Large intestine (tissue), 3 donors: ENCODE measurements around the gene ABHD8. TPM values are rescaled to one million over a fixed set of nuclear protein-coding genes. Genes with fewer than 3 reads are reported as not detected.

Source experiments
- DNase-seq, 2 donors: peaks; one replicate each; pipeline versions ENCODE4 v3.0.0 to v3.0.0-alpha.2; 2013
- H3K27ac ChIP-seq: one replicate; pipeline ENCODE4 v1.5.1; 2013; ENCODE audit warnings: low read length
- H3K27me3 ChIP-seq: 2 replicates; pipeline ENCODE4 v1.6.1; 2013; ENCODE audit warnings: low read length; ENCODE audit not compliant: control insufficient read depth, insufficient read depth
- H3K36me3 ChIP-seq: 2 replicates; pipeline ENCODE4 v1.6.1; 2013; ENCODE audit warnings: low read length; ENCODE audit not compliant: control insufficient read depth, insufficient read depth
- H3K4me1 ChIP-seq: one replicate; pipeline ENCODE4 v1.6.1; 2013; ENCODE audit warnings: low read length; ENCODE audit not compliant: control insufficient read depth, insufficient read depth
- H3K4me3 ChIP-seq: one replicate; pipeline ENCODE4 v1.5.1; 2013; ENCODE audit warnings: low read length
- H3K9me3 ChIP-seq: one replicate; pipeline ENCODE4 v1.6.1; 2013; ENCODE audit warnings: mild to moderate bottlenecking, low read depth, low read length, moderate library complexity; ENCODE audit not compliant: control insufficient read depth
- WGBS: methylation state at CpG from one replicate; pipeline ENCODE4 v1.1.5; 2013; ENCODE audit warnings: low lambda C conversion rate; ENCODE audit not compliant: insufficient coverage; 5-methylcytosine and 5-hydroxymethylcytosine counted together
- polyA plus RNA-seq: library from polyadenylated mRNA; unstranded; fragments of 120-200 nt; gene quantifications from one replicate; pipeline ENCODE4 v1.2.1, GENCODE V29; 2013

The ABHD8 gene
- polyA plus RNA-seq, 1 donor = 5.0 TPM

DNA sequence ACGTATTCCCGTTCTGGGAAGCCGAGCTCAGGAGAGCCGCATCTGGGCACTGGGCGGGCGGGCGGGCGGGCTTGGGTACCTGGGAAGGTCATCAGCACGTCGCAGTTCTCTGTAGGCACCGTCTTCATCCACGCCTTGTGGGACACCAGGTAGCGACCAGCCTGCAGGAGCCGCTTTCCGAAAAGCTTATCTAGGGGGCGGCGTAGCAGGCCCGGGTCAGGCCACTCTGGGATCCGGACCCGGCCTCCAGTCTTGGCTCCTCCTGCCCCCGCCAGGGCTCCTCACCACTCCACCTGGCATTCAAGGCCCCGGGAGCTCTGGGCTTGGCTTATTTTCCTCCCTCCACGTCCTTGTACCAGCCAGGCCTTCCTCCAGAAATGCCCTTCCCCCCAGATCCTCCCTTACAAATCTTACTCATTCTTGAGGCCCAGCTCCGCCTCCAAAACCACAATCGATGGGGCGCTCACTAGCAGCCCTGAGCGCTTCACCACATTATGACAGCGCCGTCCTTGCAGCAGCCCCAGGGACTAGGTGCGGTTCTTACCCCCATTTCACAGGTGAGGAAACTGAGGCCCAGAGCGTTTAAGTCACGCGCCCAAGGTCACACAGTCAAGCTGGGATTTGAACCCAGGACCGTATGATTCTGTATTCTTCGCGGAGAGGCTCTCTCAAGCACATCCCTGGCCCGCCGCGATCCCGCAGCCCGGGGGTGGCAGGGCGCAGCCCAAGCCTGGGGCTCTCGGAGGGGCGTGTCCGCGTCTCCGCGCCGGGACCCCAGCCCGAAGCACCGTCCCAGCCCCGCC lies 30.6 kb upstream of the ABHD8 start:
- peaks cover 26% of the 10 kb centered on the region for H3K4me1 ChIP-seq
- 72% methylated on average over 3 of the region's 52 CpGs for WGBS
- DNase-seq = no peak
- H3K9me3 ChIP-seq = peaks cover 25% of the 10 kb centered on the region
- no peak overlapping the region for H3K27ac ChIP-seq
- peak overlapping the region; percentile 50 for H3K4me3 ChIP-seq
- peaks cover 19% of the 10 kb centered on the region for H3K27me3 ChIP-seq
- peaks cover 1% of the 10 kb centered on the region for H3K36me3 ChIP-seq

DNA sequence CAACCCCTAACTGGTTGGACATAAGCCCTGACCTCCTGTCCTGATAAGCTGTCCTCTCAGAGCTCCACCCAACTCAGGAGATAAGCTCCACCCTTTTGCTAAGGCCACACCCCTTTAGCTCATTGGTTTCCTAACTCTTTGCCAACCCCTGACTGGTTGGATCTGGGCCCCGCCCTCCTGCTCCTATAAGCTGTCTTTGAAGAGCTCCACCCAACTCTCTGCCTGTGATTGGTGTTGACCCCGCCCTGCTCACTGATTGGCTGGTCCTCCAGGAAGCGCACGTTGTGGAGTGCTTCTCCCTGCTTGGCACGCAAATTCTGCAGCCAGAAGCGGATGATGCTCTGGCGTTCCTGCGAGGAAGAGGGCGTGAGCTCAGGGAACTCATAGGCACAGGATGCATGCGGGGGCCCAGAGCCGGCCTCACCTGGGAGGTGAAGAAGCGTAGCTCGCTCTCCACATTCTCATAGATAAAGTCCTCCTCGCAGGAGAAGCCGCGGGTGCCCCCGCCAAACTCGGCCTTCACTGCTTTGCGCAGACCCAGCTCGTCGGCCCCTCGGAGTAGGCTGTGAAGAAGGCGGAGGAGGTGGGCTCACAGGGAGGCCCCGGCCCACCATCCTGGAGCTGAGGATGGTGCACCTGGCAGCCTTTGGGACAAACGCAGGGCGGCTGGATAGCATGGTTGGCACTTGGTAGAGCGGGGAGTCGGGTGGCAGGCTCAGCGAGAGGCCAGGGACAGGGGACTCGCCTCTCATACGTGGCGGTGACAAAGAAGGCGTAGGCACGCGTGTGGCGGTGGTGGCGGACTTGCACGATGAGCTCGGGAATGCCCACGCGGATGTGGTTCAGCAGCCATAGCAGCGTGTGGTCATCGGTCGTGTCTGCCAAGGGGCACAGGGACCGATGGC lies 29.7 kb upstream of the ABHD8 start:
- no peak for DNase-seq
- Histone ChIP-seq H3K4me3 (no peak overlapping the region), H3K36me3 (no peaks in the 10 kb centered on the region), H3K27ac (no peak overlapping the region), H3K9me3 (peaks cover 19% of the 10 kb centered on the region), H3K27me3 (peaks cover 20% of the 10 kb centered on the region), H3K4me1 (peaks cover 25% of the 10 kb centered on the region)
- WGBS = 90% methylated on average over 2 of the region's 45 CpGs

DNA sequence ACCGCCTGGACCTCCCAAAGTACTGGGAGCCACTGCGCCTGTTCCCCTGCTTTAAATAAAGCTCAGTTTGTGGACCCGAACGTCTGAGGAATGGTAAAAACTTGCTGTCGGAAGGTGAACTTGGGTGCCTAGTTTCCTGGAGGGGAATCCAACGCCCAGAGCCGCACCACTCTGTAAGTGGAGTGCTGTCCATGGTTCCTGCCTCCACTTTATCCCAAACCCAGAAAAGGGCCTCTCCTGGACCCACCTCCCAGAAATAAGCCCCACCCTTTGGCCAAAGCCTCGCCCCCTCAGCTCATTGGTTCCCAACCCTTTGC lies 29.1 kb upstream of the ABHD8 start:
- H3K4me1 ChIP-seq = peaks cover 24% of the 10 kb centered on the region
- no peak overlapping the region for H3K27ac ChIP-seq
- no peak overlapping the region for H3K4me3 ChIP-seq
- H3K9me3 ChIP-seq = peaks cover 16% of the 10 kb centered on the region
- DNase-seq = no peak
- peaks cover 20% of the 10 kb centered on the region for H3K27me3 ChIP-seq
- no peaks in the 10 kb centered on the region for H3K36me3 ChIP-seq
- no CpG with 5 or more reads among the region's 8 CpGs for WGBS

DNA sequence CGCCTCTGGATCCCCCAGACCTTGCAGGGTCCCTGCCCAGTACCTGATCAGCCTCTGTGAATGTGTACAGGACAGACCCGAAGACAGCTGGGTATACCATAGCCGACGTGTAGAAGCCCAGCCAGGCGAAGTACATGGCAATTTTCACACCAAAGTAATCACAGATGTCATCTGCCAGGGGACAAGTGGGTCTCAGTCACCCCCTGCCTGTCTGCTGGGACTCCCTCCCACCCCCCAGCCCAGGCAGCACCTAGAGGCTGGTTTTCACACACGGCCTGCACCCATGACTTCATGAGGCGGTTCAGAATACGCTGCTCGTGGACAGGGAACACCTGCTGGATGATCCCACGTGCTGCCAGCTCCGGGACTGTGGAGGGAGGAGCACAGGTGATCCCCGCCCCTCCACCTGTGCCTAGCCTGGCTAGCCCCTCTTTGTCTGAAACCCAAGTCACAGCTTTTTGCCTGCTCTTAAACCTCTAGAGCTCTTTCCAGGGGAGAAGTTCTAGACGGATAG lies 27.9 kb upstream of the ABHD8 start:
- H3K27ac ChIP-seq = no peak overlapping the region
- H3K27me3 ChIP-seq = peaks cover 20% of the 10 kb centered on the region
- DNase-seq = no peak
- peaks cover 16% of the 10 kb centered on the region for H3K9me3 ChIP-seq
- no CpG with 5 or more reads among the region's 13 CpGs for WGBS
- H3K4me1 ChIP-seq = peaks cover 21% of the 10 kb centered on the region
- H3K4me3 ChIP-seq = no peak overlapping the region
- no peaks in the 10 kb centered on the region for H3K36me3 ChIP-seq

DNA sequence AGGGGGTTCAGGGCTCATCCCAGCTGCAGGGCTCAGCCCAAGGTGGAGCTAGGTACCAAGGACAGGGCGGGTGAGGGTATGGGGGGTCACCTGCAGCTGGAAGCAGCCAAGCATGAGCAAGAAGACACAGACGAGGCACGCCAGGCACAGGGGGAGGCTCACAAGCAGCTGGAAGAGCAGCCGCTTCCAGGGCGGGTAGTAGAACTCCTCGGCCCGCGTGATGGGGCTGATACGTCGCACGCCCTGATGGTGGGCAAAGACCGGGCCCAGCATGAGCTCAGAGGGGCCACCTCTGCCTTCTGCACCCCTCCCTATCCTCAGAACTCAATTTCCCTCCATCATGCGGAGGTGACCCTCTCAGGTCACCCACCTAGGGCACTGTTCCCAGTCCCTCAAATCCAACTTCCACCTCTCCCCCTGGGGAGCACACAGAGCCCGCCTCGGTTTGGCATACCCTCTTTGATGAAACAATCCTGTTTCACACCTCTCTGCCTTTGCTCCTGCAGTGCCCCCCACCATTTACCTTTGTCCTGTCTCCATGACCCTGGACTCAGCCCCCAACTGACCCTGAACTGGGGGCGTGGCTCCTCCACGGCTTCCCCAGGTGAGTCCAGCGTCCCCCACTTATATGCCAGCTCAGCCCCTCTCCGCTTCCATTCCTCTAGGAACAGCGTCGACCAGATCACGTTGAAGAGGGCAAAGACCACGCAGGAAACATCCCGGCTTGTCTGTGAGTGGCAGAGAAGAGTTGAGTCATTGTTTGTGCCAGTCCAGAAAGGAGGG lies 27.2 kb upstream of the ABHD8 start:
- Histone ChIP-seq H3K4me1 (peaks cover 21% of the 10 kb centered on the region), H3K4me3 (no peak overlapping the region), H3K27ac (no peak overlapping the region), H3K27me3 (peaks cover 20% of the 10 kb centered on the region), H3K9me3 (peaks cover 16% of the 10 kb centered on the region), H3K36me3 (no peaks in the 10 kb centered on the region)
- WGBS = no CpG with 5 or more reads among the region's 24 CpGs
- DNase-seq = no peak

DNA sequence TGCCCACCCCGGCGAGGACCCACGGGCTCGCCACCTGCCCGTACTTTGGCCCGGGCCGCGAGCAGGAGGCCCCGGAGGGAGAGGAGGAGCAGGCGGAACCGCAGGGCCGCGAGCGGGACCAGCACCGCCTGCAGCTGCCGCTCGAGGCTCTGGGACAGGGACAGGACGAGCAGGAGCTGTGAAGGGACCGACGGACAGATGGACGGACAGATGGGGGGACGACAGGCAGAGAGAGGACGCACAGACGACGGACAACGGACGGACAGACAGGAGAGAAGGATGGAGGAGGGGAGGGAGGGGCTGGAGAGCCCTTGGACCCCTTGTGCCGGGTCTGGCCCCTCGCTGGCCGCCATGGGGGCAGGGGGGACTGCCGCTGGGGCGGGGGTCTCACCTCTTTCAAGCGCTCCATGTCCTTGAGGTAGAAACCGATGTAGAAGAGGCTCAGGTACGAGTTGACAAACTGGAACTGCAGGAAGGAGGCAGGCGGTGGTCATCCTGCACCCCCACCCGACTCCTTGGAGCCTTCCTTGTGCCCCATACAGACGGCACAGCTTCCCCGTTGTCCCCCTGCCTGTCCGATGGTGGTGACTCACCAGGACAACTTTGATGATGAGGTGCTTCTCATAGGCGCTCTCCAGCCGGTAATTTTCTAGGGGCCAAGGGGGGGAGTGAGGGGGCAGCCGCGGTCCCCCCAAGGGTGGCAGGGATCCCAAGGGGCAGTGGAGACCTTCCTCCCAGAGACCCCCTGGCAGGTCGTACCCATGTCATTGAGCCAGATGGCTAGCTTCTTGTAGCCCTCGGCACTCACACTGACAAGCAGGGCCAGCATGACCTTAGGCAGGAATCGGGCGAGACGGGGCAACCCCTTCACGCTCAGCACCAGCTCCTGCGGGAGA lies 26.4 kb upstream of the ABHD8 start:
- H3K9me3 ChIP-seq = peaks cover 16% of the 10 kb centered on the region
- H3K27me3 ChIP-seq = peaks cover 20% of the 10 kb centered on the region
- H3K4me3 ChIP-seq = no peak overlapping the region
- no peak overlapping the region for H3K27ac ChIP-seq
- peaks cover 17% of the 10 kb centered on the region for H3K4me1 ChIP-seq
- no CpG with 5 or more reads among the region's 51 CpGs for WGBS
- DNase-seq = no peak
- no peaks in the 10 kb centered on the region for H3K36me3 ChIP-seq

DNA sequence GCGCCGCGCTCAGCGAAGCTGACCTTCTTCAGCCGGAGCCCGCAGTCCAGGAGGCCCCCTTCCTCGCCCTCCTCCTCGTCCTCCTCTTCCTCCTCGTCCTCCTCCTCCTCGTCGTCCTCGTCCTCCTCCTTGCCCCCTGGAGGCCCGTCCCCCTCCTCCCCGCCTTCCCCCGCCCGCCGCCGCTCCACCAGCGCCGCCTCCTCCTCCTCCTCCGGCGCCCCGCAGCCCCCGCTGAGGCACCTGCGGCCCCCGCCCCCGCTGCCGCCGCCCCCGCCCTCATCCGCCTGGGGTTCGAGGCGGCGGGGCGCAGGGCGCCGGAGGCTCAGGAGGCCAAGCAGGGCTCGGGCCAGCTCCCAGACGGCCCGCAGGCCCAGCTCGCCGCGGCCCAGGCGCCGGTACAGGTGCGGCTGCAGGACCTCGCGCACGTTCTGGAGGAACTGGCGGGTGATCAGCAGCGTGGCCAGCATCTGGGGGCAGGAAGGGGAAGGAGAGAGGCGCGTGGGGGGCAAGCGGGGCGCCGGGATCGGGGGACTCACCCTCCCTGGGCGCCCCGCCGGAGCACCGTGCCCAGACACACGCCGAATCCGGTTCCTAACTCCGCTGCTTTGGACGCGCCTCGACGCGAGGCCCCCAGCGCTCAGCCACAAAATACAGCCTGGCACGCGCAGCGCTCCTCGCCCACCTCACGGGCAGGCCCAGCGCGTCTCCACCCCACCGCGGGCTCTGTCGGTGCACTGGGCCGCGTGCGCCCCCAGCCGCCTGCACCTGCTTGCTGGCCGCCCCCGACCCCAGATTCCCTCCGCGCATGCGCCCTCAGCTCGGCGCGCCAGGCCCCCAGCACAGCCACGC lies 25.5 kb upstream of the ABHD8 start:
- Histone ChIP-seq H3K4me1 (peaks cover 13% of the 10 kb centered on the region), H3K4me3 (peak overlapping the region; percentile 46), H3K9me3 (peaks cover 16% of the 10 kb centered on the region), H3K36me3 (no peaks in the 10 kb centered on the region), H3K27ac (no peak overlapping the region), H3K27me3 (peaks cover 20% of the 10 kb centered on the region)
- DNase-seq = peak in 1 of 2 donors; percentile 34
- no CpG with 5 or more reads among the region's 94 CpGs for WGBS

DNA sequence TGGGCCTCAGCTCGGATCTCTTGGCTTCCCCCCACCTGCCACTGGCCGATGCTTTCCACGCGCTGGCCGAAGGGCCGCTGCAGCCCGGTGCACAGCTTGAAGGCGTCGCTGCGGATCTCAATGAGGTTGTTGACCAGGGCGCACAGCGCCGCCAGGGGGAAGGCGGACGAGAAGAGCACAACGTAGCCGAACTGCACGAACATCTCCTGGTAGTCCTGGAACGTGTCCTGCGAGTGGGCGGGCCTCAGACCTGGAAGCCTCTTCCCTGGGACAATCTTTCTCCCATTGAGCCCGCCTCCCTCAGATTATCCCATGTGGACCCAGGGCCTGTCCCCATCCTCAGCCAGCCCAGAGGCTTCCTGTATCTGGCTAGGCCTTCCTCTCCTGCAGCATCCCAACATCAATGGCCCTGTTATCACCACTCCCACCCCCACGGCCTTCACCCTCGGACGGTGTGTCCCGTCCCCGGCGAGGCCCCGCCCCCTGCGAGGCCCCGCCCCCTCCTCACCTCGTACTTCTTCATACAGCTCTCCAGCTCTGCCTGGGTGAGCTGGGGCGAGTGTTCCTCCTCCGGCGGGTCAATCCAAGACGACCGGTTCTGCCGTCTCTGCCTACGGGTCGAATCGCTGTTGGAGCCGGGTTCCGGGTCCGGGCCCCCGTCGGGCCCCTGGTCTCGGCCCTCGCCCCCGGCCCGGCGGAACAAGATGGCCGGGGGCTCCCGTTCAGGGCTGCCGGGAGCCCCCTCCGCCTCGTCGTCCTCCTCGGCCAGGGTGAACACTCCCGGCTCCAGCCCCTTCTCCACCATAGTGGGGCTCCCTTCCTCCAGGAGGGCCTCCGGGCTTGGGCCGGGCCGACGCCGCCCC lies 24.7 kb upstream of the ABHD8 start:
- Histone ChIP-seq H3K36me3 (no peaks in the 10 kb centered on the region), H3K4me3 (peak overlapping the region; percentile 46), H3K27ac (peak overlapping the region; percentile 40), H3K27me3 (peaks cover 20% of the 10 kb centered on the region), H3K4me1 (peaks cover 11% of the 10 kb centered on the region), H3K9me3 (peaks cover 11% of the 10 kb centered on the region)
- WGBS = no CpG with 5 or more reads among the region's 64 CpGs
- DNase-seq = peak; percentile 60 to 86
